GM03348 (cell line): ENCODE measurements around the gene GRIA2.

Source experiments
- DNase-seq: peaks from one replicate; pipeline ENCODE4 v3.0.0; 2012; ENCODE audit warnings: low spot score

GRIA2 gene

DNA sequence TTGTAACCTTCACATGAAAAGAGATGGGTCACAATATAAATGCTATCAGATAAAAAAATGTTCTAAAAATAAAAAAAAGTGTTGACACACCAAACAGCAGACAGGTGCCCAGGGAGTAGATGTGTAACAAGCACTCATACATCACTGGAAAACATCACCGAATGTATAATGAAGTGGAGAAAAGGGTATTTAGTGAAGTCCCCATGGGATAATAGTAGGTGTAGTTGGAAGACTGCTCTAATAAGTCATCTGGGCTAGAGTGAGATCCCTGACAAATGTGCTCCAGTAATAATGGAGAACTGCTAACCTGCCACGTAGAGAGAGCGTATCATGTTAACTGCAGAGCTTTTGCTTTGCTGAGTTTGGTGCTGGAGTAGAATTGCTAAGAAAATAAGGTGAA is 152.0 kb downstream of the GRIA2 start:
- DNase-seq: no peak

DNA sequence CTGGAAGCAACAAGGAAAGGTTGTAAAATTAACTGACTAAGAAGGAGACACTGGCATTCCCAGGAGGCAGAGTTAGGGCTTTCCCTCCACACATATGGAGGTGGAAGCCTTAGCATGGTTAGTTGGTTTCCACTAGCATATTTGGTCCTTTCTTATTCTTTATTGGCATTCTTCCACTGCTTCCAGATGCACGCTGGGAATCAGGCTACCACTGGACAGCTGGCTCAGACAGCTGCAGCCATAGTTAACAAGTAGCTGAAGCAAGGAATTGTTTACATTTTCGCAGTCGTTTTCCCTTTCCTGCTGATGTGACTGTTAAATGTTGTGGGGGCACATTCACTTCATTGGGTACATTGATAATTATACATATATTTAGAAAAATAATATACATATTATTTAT is 169.2 kb downstream of the GRIA2 start:
- DNase-seq: no peak

DNA sequence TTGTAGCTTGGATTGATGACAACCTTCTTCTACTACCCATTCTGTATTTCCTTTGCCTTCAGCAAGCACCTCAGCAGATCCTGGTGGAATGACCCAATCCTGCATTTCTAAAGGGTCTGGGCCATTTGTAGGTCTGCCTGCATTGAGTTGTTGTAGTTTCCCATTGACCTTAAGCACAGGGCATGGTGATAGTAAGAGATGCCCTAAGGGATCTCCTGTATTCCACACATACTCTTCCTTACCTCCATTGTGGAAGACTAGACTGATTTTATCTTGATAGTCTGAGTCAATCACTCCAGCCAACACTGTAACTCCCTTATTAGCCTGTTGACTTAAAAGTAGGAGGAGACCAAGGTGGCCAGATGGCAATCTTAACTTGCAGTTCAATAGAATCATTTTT is 184.5 kb downstream of the GRIA2 start:
- DNase-seq: no peak
